Suprapubic skin (tissue), 3 donors: ENCODE measurements around the gene METRNL.

ENCODE experiments used
- POLR2A ChIP-seq, 2 donors: fragments of 450-650 bp; IDR thresholded peaks; one replicate each; pipeline ENCODE4 v1.6.1; 2017; ENCODE audit warnings: antibody characterized with exemption in 2 of 2, mild to moderate bottlenecking in 2 of 2, moderate library complexity in 2 of 2
- TF ChIP-seq, protein P1 (sequence below), 2 donors: fragments of 200-600 bp in 1 of 2; fragments of 450-650 bp in 1 of 2; sonication (generic) in 1 of 2; IDR thresholded peaks; one replicate each; pipeline ENCODE4 v1.5.1; 2016 to 2019; ENCODE audit warnings: antibody characterized with exemption in 2 of 2, mild to moderate bottlenecking in 1 of 2, moderate library complexity in 1 of 2

DNA sequence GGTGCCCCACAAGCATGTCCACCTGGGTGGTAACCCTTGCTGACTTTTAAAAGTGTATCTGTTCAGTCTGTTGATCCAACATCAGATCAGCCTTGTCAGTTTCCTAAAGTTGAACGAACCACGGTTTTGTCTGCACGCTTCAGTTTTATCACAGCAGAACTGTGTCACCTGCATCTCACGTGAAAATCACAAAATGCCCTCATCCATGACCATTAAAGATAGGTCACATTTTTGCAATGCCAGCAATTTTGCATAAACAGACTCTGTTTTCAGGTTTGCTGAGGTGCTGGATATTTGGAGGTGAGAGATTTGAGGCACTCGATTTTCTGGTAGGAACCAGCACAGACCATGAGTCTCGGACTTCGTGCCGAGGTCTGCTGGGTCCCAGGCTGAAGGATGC is 3.0 kb downstream of the METRNL start:
- no peak for TF ChIP-seq POLR2A (IDR thresholded peaks at IDR 0.05)
- TF ChIP-seq, protein P1, sequence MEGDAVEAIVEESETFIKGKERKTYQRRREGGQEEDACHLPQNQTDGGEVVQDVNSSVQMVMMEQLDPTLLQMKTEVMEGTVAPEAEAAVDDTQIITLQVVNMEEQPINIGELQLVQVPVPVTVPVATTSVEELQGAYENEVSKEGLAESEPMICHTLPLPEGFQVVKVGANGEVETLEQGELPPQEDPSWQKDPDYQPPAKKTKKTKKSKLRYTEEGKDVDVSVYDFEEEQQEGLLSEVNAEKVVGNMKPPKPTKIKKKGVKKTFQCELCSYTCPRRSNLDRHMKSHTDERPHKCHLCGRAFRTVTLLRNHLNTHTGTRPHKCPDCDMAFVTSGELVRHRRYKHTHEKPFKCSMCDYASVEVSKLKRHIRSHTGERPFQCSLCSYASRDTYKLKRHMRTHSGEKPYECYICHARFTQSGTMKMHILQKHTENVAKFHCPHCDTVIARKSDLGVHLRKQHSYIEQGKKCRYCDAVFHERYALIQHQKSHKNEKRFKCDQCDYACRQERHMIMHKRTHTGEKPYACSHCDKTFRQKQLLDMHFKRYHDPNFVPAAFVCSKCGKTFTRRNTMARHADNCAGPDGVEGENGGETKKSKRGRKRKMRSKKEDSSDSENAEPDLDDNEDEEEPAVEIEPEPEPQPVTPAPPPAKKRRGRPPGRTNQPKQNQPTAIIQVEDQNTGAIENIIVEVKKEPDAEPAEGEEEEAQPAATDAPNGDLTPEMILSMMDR (IDR thresholded peaks at IDR 0.05) = no peak
